ENCODE results near the gene BRSK1.

Gene BRSK1

DNA sequence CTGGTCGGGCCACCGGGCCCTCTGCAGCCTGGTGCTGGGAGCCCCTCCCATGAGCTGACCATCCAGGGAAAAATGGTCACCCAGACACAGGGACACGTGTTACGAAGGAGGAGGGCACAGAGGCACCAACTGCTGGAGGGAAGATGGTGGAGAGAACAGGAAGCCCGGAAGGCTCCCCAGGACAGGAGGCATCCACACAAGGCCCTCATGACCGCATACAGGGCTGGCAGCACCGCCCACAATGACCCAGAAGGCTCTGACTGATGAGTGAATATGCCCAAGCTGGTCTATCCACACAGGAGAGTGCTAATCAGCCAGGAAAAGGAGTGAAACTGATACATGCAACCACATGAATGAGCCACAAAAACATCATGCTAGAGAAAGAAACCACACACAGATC, 41.3 kb upstream of the BRSK1 start:
- no peak for DNase-seq (ENCODE audit: extremely low spot score)
- ChIA-PET POLR2A (no interaction called here), CTCF (interaction anchor here (1.2 to 1.7 kb wide), 3 partner anchors 14 to 50 kb away, joined by 3 to 5 read pairs (median 4); partner anchors contain the start of gene TMEM86B)
- TF ChIP-seq, protein P1, sequence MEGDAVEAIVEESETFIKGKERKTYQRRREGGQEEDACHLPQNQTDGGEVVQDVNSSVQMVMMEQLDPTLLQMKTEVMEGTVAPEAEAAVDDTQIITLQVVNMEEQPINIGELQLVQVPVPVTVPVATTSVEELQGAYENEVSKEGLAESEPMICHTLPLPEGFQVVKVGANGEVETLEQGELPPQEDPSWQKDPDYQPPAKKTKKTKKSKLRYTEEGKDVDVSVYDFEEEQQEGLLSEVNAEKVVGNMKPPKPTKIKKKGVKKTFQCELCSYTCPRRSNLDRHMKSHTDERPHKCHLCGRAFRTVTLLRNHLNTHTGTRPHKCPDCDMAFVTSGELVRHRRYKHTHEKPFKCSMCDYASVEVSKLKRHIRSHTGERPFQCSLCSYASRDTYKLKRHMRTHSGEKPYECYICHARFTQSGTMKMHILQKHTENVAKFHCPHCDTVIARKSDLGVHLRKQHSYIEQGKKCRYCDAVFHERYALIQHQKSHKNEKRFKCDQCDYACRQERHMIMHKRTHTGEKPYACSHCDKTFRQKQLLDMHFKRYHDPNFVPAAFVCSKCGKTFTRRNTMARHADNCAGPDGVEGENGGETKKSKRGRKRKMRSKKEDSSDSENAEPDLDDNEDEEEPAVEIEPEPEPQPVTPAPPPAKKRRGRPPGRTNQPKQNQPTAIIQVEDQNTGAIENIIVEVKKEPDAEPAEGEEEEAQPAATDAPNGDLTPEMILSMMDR (IDR thresholded peaks at IDR 0.05; ENCODE audit: control extremely low read depth, extremely low read depth, low read depth, missing control alignments) = no peak

DNA sequence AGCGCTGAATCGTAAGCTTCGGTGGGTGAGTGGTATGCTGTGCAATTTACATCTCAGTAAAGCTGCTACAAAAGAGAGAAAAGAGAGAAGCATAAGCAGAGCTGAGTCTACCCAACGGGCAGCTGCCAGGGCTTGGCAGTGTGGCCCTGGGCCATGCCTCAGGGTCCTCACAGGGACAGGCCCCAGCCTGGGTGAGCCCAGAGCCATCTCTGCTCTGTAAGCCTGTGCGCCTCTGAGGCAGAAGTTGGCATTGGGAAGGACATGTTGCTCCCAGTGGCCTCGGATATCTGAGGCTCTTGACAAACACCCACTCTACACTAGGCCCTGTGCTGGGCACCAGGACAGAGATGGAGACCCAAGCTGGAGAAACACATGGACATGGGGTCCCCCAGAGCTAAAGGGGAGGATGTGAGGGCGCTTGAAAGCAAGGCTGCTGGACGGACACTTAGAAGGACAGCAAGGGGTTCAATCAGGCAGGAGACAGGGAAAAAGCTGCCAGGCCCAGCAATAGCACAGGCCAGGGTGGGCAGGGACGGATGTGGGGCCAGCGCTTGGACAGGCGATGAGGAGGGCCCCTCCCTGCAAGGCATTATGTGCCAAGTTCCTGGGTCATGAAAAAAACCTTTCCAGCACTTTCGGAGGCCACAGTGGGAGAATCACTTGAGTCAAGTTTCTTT, 39.7 kb upstream of the BRSK1 start:
- POLR2A ChIA-PET = interaction anchor here (1.0 kb wide), 1 partner anchor 158 kb away, joined by 3 read pairs; no protein-coding TSS in a partner anchor
- TF ChIP-seq, protein P1 (IDR thresholded peaks at IDR 0.05; ENCODE audit: control extremely low read depth, extremely low read depth, low read depth, missing control alignments) = no peak
- DNase-seq (ENCODE audit: extremely low spot score) = no peak
- CTCF ChIA-PET = interaction anchor here (0.7 to 1.9 kb wide), 4 partner anchors 10 to 95 kb away, joined by 3 to 5 read pairs (median 4); no protein-coding TSS in a partner anchor

DNA sequence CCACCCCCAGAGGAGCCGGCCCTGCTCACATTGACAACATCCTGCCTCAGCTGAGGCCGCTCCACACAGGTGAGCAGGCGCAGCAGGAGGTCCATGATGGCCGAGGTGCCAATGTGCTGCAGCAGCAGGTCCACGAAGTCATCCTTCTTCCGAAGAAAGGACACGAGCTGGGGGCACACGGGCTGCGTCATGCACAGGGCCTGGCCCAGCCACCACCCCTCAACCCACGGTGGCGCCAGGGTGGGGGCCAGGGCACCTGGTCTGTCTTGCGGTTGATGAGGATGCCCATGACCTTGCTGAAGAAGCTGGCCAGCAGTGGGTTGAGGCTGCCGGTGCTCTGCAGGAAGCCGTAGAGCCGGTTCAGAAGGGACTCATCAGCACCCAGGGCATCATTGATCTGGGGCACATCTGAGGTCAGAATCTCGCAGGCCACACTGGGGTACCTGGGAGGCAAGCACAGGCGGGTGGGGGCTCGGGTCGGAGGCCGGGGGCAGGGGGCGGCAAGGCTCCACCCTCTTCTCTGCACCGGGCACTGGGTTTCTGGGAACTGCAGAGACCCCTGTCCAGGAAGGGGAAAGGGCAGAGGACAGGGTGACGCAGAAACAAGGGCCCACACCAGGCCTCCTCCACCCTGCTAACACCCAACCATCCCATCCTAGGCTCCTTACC, 38.4 kb upstream of the BRSK1 start:
- TF ChIP-seq, protein P1 (IDR thresholded peaks at IDR 0.05; ENCODE audit: control extremely low read depth, extremely low read depth, low read depth, missing control alignments) = no peak
- DNase-seq (ENCODE audit: extremely low spot score) = no peak
- POLR2A ChIA-PET = interaction anchor here (1.0 kb wide), 2 partner anchors 9 to 157 kb away, joined by 3 read pairs; no protein-coding TSS in a partner anchor
- CTCF ChIA-PET = interaction anchor here (1.6 to 1.9 kb wide), 3 partner anchors 11 to 22 kb away, joined by 3 to 5 read pairs (median 3); no protein-coding TSS in a partner anchor

DNA sequence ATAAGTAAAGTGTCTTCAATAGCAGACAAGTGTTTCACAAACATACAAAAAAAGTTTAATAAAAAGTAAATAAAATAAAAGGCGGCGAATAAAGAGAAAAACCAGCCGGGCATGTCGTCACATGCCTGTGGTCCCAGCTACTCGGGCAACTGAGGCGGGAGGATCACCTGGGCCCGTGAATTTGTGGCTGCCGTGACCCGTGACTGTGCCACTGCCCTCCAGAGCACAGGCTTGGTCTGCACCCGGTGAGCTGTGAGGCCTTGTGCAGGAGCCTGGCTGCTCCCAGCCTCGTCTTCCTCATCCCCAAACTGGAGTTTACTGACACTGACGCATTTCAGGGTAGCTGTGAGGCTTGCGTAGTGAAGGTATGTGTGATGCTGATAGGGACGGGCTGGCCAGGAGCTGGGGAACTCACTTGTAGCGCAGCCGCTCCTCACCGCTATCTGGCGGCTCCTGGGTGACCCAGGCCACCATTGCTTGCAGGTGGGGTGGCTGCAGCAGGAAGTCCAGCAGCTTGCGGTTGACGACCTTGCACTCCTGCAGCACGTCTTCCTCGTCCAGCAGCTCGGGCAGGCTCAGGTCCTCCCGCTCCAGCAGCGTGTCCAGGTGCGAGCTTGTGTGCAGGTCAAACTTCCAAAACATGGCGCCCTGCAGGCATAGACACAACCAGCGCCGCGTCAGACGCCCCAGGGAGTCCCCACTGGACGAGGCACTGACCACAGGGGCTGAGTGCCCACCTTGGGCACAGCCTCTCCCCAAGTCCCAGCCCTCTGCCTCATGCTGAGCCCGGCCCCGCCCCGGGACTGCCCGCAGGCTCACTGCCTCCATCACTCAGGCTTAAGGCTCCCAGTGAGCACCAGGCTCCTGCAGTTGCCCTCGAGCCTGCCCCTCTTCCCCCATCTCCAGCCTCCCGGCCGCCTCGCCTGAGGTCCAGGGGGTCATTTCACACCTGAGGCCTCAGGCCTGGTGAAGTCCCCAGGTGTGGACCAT, 37.0 kb upstream of the BRSK1 start:
- ChIA-PET CTCF (interaction anchor here (1.2 to 1.6 kb wide), 2 partner anchors 9 kb away, joined by 3 read pairs; no protein-coding TSS in a partner anchor), POLR2A (interaction anchor here (1.0 kb wide), 1 partner anchor 7 kb away, joined by 3 read pairs; no protein-coding TSS in a partner anchor)
- TF ChIP-seq, protein P1 (IDR thresholded peaks at IDR 0.05; ENCODE audit: control extremely low read depth, extremely low read depth, low read depth, missing control alignments) = no peak
- no peak for DNase-seq (ENCODE audit: extremely low spot score)

DNA sequence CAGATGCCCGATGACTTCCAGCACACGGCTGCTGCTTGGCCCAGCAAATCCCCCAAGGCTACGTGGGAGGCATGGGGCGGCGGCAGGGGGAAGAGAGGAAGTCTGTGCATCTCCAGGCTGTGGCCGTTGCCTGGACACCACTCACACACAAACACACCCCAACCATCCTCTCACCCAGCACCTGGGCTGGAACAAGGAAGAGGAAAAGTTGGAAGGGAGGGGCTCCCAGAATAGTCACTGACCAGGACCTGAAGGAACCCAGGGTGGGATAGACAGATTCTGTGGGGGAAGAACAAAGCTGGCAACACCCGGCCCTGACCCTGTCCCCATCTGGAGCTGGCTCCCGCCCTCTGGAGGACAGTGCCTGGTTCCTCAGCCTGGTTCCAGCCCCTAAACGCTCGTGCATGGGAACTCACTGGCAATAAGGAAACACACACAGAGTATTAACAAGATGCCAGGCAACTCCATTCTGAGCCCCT, 36.1 kb upstream of the BRSK1 start:
- POLR2A ChIA-PET = no interaction called here
- DNase-seq (ENCODE audit: extremely low spot score) = no peak
- TF ChIP-seq, protein P1 (IDR thresholded peaks at IDR 0.05; ENCODE audit: control extremely low read depth, extremely low read depth, low read depth, missing control alignments) = no peak
- CTCF ChIA-PET = no interaction called here

Measured in GM10248 (cell line).